NCI-H524 (cell line): ENCODE data around the gene TSPAN3.

Experiments used
- DNase-seq, 2 experiments: peaks; one replicate each; lab custom pipeline; 2025; lab: John Stamatoyannopoulos, UW

Gene TSPAN3

DNA sequence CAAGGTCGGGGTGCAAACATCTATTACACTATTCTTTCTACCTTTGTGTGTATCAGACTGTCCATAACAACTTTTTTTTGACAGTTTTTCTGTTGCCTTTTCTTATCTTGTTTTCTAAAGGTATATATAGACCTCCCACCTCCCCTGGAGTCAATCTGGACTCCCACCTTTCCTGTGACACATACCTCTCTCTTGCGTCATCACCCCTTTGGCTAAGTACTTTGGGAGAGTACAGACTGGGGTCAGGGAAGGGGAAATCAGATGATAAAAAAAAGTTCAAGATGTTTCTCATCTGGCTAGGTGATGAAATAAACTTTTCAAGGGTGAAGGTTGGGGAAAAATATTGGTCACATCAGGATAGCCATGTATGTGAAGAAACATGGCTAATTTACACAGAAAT, 17.2 kb downstream of the TSPAN3 start:
- DNase-seq: no peak

DNA sequence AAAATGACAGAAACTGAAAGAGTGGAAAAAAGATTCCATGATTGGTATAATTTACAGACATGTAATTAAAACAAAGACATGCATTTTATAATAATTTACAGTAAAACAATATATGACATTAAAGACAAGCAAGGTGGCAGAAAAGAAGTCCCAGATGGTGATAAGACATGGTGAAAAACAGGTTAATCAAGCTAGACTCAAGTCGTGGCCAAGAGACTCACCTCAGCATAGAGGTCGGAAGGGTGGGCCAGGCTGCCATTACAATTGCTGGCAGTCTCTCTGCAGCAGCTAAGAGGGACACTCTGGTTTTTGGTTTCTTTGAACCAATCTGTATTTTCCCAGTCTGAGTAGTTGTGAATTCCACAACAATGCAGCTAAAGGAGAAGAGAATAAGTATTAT, 18.4 kb downstream of the TSPAN3 start:
- no peak for DNase-seq

DNA sequence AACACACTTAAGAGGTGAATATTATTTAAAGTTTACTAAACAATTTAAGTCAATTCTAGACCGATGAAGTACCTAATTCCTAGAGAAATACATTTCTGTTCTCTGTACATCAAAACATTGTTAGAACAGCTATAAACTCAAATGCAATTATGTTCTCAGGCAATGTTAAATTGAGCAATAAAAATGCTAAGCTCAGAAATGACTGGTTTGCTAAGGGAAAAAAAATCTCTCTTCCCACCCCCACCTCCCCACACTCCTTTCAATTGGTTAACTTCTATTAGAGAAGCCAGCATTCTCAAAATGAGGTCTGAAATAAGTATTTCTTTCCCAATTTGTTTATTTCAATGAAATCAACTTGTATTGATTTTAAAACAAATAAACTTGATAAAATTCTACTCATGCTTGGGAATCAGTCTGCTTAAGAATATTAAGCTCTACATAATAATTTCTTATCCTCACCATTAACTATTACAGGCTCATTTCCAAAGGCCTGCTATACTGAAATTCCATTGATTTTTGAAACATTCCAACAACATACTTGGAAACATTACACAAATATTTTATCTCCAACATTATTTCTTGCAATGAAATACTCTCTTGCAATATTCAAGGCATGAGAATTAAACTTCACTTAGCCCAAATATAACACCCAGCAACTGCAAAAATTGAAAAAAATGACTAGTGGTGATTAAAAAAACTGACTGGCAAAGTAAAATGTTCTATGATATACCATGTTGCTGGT, 22.6 kb downstream of the TSPAN3 start:
- no peak for DNase-seq

DNA sequence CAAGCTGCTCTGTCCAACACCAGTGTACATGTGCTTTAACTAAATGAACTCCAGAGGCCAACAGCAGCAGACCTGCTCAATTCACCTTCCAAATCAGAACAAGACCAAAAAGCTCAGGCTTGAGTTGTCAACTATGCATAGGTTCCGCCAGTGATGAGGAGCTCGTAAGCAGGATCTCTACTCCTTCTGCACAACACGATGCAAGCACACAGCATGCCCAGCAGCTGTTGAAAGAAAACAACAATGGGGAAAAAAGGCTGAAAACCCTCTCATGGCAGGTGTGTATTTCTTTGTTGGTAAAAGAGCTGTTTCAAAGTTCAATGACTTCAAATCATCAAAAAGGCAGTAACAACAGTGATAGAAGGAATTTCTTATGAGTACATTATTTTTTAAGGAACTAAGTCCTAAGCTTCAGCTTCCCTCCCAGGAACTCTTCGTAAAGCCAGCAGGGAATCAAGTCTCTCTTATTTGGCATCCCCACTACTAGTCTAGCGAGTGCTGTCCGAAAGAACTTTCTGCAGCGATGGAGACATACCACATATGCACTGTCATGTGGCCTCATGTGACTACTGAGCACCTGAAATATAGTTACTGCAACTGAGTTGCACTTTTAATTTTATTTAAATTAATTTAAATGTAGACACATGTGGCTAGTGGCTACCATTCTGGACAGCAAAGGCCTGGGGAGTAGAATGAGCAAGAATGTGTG, 24.1 kb downstream of the TSPAN3 start:
- no peak for DNase-seq

DNA sequence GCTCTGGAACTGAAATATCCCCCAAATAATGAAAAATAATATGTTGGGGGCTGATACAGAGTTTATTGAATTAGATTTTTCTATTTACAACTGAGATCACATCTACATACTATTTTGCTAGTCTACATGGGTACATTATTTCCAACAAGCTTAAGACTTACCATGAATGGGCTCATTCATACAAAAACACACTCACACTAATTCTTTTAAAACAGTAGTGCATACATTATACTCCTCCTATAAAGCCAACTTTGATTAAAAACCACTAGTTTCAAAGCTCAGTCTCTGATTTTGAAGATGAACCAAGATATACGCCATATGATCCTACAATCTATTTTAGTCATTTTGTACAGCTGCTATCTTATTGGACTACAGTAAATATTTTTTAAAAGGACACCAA, 24.9 kb downstream of the TSPAN3 start:
- no peak for DNase-seq

DNA sequence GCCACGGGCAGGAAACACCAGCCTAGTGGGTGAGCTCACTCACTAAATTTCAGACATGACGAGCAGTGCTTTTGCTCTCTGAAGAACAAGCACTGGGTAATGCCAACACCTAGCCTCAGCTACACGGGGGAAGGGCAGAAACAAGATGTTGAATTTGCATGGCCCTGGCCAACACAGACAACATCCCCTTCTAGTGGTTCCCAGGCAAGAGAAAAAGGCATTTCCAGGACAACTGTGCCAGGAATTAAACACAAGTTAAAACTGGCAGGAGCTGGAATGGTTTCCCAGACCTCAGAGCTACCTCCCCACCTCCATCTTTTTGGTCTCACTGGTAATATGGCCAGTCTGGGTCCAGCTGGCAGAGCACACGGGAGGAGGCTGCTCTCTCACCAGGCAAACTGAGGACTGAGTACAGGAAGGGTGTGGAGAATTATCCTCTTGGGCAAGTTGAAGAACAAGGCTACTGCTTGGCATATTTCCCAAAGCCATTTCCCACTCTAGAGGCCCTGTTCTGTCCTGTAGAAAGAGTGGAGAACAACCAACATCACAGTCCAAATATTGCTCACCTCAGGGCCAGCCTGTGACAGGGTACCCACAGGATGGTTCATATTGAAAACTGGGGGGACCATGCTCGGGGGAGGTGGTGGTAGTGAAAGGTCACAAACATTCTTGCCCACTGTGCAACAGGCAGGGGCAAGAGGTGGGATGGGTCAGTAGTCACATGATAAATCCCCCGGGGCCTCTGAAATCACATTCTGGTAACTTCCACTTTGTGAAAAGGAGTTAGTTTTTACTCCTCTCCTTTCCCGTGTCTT, 26.5 kb downstream of the TSPAN3 start:
- DNase-seq: no peak

DNA sequence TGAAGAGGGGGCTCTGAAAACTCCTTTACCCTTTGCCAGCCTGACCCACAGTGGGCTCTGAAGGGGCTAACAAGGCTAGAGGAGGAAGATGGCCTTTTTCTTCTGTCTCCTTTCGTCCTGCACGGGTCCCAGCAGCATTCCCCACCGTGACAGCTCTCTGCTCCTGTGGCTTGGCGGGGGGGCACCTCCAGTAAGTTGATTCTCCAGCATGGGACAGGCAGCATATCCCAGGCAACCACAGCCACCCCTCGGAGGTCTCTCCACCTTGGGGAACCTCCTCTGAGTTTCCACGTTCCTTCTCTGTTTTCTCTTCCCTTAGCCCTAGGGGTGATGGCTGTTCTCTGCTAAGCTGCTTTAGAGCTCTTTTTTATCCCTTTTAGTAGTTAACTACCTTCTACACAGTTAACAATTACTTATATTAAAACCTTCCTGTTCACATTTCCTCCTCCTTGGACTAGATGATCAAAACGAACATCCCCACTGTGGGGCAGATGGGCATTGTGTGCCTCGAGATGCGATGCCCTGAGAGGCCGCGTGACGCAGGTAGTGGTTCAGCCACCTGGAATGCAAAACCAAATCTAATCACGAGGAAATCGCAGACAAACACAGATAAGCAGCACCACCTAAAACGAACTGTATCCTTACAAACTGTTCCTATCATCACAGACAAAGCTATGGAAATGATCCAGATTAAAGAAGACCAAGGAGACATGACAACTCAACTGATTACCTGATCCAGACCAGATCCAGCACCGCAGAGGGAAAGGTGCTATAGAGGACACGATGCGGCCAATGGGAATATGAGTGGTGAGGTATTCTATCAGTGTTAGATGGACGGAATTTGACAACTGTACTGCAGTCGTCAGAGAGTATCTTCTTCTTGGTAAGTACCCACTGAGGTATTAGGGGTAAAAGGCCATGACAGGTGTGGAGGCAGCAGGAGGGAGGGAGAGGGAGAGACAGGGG, 27.7 kb downstream of the TSPAN3 start:
- no peak for DNase-seq

DNA sequence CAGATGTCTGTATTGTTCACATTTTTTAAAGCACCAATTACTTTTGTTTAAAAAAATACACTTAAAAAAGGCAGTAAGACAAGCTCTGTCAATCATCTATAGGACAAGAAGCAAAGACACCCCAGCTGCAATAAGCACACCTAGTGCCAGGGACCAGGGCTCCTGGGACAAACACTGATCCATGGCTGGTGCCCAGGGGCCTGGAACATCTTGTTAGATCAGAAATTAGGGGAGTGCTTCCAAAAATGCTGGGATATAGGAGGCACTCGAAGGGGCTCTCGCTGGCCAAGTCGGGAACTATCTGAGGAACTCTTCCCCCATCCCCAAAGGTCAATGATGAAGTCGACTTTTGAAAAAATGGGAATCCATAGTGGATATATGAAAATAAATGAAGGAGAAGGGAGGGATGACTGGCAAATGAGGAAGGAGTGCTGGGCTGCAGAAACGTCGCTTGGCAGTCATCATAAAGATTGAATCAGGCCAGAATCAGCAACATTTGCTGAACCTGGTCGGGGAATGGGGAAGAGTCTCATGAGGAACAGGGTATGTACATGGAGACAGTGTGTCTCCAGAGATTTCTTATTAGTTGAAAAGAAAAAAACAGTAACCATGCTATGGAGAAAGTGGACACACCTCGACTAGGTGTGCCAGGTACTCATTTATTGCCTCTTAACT, 28.5 kb downstream of the TSPAN3 start:
- no peak for DNase-seq

DNA sequence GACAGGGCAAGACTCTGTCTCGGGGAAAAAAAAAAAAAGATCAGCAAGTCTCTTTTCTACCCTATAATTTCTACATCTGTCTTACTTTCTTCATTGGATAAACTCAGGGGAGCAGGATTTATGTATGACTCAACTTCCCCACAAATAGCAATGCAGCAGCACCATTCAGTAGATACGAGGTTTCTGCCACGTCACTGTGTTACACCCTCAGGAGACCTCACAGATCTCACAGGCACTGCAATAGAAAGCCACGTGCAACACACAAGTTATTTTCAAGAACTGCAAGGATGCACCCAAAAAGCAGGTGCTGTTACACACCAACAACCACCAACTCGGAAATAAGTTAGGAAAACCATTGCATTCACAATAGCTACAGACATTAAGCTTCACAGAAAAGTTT, 30.2 kb downstream of the TSPAN3 start:
- no peak for DNase-seq

DNA sequence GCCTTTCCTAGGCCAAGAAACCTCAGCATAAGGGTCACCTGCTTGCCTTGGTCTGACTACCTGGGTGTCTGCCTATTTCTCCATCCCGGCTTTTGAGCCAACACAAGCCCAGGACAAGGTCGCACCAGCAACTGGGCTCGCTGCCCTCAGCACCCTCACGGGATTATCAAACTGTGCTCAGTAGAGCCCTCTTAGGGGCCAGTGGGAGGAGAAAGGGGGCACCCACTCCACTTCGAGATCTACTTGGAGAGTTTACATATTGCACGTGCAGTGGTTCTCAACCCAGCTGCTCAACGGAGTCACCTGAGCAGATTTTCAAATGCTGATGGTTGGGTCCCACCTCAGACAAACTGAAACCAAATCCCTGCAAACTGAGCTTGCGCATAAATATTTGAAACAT, 31.1 kb downstream of the TSPAN3 start:
- DNase-seq: no peak

DNA sequence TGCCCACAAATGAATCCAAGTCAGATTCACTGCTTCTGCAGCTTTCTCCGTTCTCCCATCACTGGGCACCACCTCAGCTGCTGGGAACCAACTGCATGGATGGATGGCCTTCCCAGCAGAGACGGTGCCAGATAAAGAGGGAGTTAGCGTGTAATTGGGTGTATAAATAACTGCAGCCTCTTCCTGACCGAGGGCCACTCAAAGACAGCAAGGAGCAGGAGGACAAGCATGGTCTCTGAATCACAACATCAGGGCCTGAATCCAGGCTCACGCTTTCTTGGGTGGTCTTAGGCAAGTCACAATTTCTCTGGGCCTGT, 31.7 kb downstream of the TSPAN3 start:
- DNase-seq: no peak

DNA sequence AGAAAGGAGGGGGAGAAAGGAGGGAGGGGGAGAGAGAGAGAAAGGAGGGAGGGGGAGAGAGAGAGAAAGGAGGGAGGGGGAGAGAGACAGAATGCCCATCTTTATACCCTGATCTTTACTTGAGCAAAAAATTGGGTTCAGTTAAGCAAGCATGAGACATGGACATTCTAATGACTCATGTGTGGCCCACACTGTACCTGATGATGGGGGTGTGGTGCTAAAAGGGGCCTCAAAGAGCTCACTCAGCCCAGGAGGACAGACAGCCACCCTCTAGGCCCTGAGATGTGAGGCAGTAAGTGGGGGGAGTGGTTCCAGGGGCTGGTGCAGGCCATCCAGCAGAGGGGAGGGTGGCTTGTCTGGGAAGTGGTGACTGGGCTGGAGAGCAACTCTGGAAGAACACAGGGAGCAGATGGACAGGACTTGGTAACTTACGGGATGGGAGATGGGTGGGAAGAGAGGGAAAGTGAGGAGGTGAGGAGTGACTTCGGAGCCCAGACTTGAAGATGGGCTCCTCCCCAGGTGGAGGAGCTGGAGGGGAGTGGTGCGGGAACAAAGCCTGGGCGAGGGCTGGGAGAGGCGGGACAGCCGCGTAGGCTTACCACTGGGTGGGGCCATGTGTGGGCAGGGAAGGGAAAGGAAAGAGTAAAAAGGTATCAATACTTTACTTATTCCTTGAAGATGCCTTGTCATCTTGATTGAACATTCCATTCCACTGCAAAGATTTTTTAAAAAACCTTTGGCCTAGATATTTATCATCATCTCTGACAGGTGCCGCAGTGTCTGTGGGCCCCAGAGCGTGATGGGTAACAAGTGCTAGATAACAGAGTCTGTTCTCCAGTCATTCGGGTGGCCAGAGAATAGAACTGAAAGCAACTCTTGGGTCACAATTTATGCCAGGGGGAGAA, 32.3 kb downstream of the TSPAN3 start:
- no peak for DNase-seq

DNA sequence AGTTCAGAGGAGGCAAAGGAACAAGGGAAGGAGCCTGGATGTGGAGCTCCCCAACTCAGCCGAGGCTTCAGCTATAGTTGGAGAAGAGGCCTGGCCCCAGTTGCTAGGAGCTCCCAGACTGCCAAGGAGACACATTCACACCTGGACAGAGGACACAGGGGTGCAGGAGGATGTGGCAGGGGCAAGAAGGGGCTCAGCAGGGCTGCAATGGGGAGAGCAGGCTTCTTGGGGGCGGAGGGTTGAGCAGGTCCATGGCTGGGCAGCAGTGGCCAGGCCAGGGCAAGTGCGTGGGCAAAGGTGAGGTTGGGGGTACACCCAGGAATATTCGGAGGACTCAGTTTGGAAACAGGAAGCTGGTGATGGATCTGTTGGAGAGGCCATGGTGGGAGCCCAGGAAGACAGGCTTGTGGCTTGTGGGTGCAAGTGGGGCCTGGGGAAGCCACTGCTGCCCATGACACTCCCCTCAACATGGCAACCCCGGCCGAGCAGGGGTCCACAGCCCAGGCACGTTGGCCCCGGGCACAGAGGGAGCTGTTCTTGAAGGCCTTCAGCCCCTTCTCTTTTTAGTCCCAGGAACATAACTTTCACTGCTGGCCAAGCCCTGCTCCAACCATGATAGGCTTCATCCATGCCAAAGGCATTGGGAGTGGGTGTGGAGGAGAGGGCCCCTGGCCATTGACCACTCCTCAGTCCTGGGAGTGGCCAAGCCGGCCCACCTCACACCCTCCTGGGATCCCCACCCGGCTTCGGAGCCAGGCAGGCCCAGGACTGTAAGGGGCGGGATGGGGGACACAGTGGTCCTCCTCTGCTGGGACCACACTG, 33.3 kb downstream of the TSPAN3 start:
- no peak for DNase-seq

DNA sequence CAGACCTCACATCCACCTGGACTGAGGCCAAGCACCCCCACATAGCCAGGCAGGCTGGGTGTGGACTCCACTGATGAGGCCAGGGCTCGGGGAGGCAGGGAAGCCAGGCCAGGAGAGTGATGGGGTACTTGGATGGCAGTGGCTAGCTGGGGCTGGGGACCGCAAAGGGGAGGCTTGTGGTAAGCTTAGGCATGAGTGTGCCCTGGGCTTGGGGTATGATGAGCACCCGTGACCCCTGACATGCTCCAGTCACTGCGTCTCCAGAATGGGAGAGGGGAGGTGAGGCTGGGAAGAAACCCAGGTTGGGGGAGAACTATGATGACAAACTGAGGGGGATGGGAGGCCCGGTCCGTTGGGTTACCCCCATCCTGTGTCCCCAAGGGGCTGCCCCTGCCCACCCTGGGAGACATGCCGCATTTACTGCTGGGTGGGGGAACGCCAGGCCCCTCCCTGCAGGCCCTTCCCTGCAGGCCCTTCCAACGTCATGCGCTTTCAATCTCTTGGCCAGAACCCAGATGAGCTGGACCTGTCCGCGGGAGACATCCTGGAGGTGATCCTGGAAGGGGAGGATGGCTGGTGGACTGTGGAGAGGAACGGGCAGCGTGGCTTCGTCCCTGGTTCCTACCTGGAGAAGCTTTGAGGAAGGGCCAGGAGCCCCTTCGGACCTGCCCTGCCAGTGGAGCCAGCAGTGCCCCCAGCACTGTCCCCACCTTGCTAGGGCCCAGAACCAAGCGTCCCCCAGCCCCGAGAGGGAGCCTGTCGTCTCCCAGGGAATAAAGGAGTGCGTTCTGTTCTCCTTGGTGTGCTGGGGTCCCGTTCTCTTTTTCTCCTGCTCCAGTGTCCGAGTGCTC, 34.1 kb downstream of the TSPAN3 start:
- no peak for DNase-seq

DNA sequence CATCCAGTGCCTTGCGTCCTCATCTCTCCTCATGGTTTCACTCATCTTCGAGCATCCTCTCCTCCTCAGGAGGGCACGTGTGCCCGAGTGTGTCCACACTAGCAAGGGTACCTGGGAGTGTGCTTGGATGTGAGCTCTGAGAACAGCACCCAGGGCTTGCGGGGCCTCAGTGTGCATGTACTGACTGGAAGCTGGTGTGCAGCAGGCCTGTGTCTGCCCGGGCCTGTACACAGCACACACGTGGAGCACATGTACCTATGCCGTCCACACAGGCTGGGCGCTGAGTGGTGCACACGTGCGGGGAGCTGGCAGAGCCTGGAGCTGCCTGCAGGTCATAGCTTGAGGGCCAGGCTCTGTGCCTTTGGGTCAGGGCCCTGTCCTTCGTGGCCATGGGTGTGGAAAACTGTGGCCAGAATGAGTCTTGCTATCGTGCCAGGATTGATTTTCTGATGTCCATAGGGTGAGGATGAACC, 34.9 kb downstream of the TSPAN3 start:
- no peak for DNase-seq

DNA sequence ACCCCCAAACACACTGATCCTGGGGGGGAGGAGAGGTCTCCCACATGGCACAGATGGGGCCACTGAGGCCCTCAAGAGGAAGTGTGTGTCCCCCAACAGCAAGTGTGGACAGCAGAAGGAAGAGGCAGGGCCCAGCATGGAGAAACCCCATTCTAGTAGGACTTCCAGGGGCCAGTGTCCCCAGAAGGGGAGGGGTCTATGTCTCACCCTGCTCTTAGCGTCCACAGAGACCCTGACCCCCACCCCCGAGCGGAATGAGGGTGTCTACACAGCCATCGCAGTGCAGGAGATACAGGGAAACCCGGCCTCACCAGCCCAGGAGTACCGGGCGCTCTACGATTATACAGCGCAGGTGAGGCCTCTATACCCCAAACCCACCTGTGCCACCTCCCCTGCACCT, 35.3 kb downstream of the TSPAN3 start:
- no peak for DNase-seq

DNA sequence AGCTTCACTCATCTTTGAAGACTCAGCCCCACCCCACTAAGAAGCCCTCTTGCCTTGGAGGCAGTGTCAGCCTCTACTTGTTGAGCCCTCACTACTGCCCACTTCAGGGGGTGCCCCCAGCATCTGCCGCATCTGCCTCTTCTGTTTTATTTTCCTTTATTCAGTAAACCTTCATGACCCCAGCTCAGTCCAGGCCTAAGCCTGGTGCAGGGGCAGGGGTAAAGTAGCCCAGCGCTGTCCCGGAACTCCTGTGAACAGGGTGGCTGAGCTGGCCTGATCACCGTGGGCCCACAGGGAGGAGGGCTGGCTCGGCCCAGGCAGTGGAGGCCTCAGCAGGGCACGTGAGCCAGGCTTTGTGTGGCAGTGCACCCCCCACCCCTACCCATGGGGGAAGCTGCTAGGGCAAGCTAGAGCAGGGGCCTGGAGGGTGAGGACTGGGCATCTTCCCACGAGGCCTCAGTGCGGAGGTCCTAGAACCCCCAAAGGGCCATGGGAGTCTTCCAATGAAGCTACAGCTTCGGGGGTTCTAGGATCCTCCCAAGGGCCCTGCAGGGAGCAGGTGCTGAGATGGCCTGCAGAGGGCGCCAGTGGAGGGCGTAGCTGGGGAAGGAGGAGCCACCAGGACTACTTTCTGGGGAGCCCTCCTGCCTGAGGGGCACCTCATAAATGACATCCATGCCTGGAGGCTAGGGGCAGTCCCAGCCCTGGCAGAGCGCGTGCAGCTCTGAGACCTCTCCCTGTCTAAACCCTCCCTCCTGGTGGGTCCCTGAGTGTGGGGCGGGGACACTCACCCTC, 36.0 kb downstream of the TSPAN3 start:
- no peak for DNase-seq
